GM12872 (cell line): ENCODE data around the gene MAP1LC3B2.

Experiments used
- CTCF ChIP-seq: IDR thresholded peaks from 3 replicates; pipeline ENCODE4 v1.5.1; 2011; ENCODE audit warnings: low read depth, mild to moderate bottlenecking, low read length, moderate library complexity; ENCODE audit not compliant: insufficient read depth

MAP1LC3B2 gene

DNA sequence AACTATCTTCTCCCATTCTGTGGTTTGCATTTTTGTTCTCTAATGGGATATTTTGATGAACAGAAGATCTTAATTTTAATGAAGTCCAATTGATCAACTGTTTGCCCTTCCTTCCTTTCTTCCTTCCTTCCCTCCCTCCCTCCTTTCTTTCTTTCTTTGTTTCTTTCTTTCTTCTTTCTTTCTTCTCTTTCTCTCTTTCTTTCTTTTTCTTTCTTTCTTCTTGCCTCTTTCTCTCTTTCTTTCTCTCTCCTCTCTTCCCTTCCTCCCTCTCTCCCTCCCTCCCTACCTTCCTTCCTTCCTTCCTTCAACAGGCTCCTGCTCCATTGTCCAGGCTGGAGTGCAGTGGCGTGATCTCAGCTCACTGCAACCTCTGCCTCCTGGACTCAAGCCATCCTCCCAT, 18.9 kb downstream of the MAP1LC3B2 start:
- TF ChIP-seq CTCF, result no peak

DNA sequence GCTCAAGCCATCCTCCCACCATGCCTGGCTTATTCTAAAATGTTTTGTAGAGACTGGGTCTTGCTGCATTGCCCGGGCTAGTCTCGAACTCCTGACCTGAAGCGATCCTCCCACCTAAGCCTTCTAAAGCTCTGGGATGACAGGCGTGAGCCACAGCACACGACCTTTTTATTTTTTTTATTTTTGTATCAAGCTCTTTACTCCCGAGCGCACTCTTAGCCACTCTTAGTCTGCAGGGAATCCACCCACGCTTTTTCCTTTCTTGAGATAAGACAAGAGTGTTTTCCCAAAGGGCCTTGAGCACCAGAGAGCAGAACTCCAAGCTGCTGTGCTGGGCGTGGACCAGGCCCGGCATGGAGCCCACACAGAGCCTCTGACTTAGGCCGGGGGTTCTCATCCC, 23.4 kb downstream of the MAP1LC3B2 start:
- no peak for TF ChIP-seq CTCF

DNA sequence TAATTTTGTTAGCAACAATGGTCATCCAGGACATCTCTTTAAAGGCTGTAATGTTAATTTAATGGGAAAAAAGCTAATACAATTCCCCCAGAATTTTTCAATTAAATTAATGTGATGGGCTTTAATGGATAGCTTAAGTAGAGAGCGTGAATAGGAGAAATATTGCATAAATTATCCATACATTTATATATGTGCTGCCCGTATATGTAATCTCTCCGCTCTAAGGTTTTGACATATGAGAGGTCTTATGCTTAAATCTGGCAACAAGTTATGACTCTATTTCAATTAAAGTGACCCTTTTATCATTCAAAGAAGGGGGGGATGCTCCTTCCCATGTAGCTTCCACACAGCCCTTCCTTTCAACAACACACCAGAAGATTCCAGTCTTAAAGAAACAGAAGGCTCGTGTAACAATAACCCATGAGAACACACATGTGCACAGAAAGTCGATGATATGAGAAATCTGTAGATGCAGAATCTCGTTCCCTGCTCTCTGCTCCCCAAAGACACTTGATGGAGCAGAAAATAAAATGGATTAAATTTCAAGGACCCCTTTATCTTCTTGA, 24.0 kb downstream of the MAP1LC3B2 start:
- no peak for TF ChIP-seq CTCF

GRCh38 chr12:116587270-116587669, 28.1 kb downstream of the MAP1LC3B2 start:
- TF ChIP-seq CTCF, result no peak

DNA sequence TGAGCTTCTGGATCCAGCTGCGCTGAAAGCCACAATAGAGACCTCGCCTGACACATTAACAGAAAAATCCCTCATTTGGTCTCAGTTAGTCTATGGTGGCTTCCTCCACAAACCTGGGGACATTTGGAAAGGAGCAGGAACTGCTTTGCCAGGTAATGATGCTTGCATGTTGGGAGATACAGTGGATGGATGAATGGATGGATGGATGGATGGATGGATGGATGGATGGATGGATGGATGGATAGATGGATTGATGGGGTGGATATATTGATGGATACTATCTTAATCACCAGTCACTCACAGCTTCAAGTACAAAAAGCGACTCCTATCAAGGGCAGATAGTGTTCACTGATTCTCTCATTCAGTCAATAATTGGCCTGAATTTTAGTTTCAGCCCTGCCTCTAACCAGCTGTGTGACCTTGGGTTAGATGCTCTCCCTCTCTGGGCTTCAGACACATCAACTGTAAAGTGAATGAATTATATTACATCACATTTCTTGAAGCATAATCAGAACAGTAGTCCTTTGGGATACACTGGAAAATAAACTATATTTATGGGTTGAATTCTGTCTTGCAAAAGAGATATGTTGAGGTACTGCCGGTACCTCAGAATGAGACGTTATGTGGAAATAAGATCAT, 29.3 kb downstream of the MAP1LC3B2 start:
- TF ChIP-seq CTCF, result no peak

GRCh38 chr12:116589581-116589980, 30.4 kb downstream of the MAP1LC3B2 start:
- no peak for TF ChIP-seq CTCF

- TF ChIP-seq CTCF, result no peak
These were observed 31.4 kb downstream of the MAP1LC3B2 start for GRCh38 chr12:116590561-116590960.
